ENCODE data around the gene PROKR1. TPM values are rescaled to one million over a fixed set of nuclear protein-coding genes. Genes with fewer than 3 reads are reported as not detected.
A peak's percentile ranks its signal among the peaks of the same experiment; 100 is the strongest.

The PROKR1 gene
- total and polyA plus RNA-seq, 11 donors: 0.08 TPM; not detected in 10

- intact Hi-C loops (cut with DNase I): no loop called here
- 14 to 20% (median 17%) methylated on average over 12 to 17 of the region's 17 CpGs for WGBS, 4 donors
- H3K27ac ChIP-seq: no peak overlapping the region
- ATAC-seq: no peak
- TF ChIP-seq, protein P1, sequence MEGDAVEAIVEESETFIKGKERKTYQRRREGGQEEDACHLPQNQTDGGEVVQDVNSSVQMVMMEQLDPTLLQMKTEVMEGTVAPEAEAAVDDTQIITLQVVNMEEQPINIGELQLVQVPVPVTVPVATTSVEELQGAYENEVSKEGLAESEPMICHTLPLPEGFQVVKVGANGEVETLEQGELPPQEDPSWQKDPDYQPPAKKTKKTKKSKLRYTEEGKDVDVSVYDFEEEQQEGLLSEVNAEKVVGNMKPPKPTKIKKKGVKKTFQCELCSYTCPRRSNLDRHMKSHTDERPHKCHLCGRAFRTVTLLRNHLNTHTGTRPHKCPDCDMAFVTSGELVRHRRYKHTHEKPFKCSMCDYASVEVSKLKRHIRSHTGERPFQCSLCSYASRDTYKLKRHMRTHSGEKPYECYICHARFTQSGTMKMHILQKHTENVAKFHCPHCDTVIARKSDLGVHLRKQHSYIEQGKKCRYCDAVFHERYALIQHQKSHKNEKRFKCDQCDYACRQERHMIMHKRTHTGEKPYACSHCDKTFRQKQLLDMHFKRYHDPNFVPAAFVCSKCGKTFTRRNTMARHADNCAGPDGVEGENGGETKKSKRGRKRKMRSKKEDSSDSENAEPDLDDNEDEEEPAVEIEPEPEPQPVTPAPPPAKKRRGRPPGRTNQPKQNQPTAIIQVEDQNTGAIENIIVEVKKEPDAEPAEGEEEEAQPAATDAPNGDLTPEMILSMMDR (IDR thresholded peaks at IDR 0.05): no peak
- no peak for TF ChIP-seq POLR2A (IDR thresholded peaks at IDR 0.05)
- H3K9me3 ChIP-seq: peaks cover 0 to 10% (median 0%) of the 10 kb centered on the region in 12 donors
- H3K36me3 ChIP-seq: no peaks in the 10 kb centered on the region
- H3K27me3 ChIP-seq: peaks cover 13 to 85% (median 29%) of the 10 kb centered on the region in 9 donors
- peak overlapping the region; percentile 37 to 63 (median 51) for H3K4me3 ChIP-seq
- peaks cover 0 to 14% (median 9%) of the 10 kb centered on the region in 12 donors for H3K4me1 ChIP-seq
- DNase-seq: no peak
Observed at GRCh38 chr2:68643874-68644485, 601 bp downstream of the PROKR1 start.

- intact Hi-C loops (cut with DNase I): no loop called here
- no peak for ATAC-seq
- no peak overlapping the region for H3K4me3 ChIP-seq
- H3K9me3 ChIP-seq: peaks cover 0 to 9% (median 0%) of the 10 kb centered on the region in 12 donors
- H3K27me3 ChIP-seq: peaks cover 13 to 72% (median 29%) of the 10 kb centered on the region in 9 donors
- TF ChIP-seq POLR2A (IDR thresholded peaks at IDR 0.05): no peak
- TF ChIP-seq, protein P1 (IDR thresholded peaks at IDR 0.05): no peak
- DNase-seq: no peak
- no peak overlapping the region for H3K27ac ChIP-seq
- H3K4me1 ChIP-seq: peaks cover 0 to 14% (median 9%) of the 10 kb centered on the region in 12 donors
- no peaks in the 10 kb centered on the region for H3K36me3 ChIP-seq
Observed at GRCh38 chr2:68645523-68645922, 2.1 kb downstream of the PROKR1 start.

GRCh38 chr2:68646303-68646702 lies 2.9 kb downstream of the PROKR1 start:
- DNase-seq: no peak
- no peak overlapping the region for H3K4me3 ChIP-seq
- intact Hi-C loops (cut with DNase I): no loop called here
- peaks cover 0 to 14% (median 9%) of the 10 kb centered on the region in 12 donors for H3K4me1 ChIP-seq
- H3K9me3 ChIP-seq: peaks cover 0 to 2% (median 0%) of the 10 kb centered on the region in 12 donors
- 89 to 96% (median 92%) methylated on average over 2 to 3 of the region's 3 CpGs for WGBS, 4 donors
- H3K27me3 ChIP-seq: peaks cover 13 to 78% (median 29%) of the 10 kb centered on the region in 9 donors
- no peak for ATAC-seq
- H3K27ac ChIP-seq: no peak overlapping the region
- H3K36me3 ChIP-seq: no peaks in the 10 kb centered on the region
- no peak for TF ChIP-seq POLR2A (IDR thresholded peaks at IDR 0.05)
- TF ChIP-seq, protein P1 (IDR thresholded peaks at IDR 0.05): no peak

GRCh38 chr2:68650645-68651044 lies 7.3 kb downstream of the PROKR1 start:
- DNase-seq (no peak), ATAC-seq (no peak)
- intact Hi-C loops (cut with DNase I): no loop called here
- no peaks in the 10 kb centered on the region for H3K36me3 ChIP-seq
- H3K27me3 ChIP-seq: peaks cover 0 to 40% (median 0%) of the 10 kb centered on the region in 9 donors
- H3K4me1 ChIP-seq: peaks cover 0 to 15% (median 0%) of the 10 kb centered on the region in 12 donors
- no peak overlapping the region for H3K4me3 ChIP-seq
- H3K9me3 ChIP-seq: no peaks in the 10 kb centered on the region
- H3K27ac ChIP-seq: no peak overlapping the region
- 95 to 98% (median 95%) methylated on average over 1 of the region's 1 CpG for WGBS, 4 donors
- TF ChIP-seq, protein P1 (IDR thresholded peaks at IDR 0.05): no peak
- no peak for TF ChIP-seq POLR2A (IDR thresholded peaks at IDR 0.05)

Measured in heart left ventricle (tissue), 16 donors.